ENCODE data around the gene PCED1B.
"Not testable (repeated sequence)": the region's sequence is repeated elsewhere in the genome, so short reads cannot be mapped to it uniquely, and the experiment has no call there.

The PCED1B gene

GRCh38 chr12:47272412-47273190, 193.2 kb downstream of the PCED1B start:
- DNase-seq (ENCODE audit: low read depth in 2 of 2), result no peak

- no peak for DNase-seq (ENCODE audit: low read depth in 2 of 2)
These were observed 193.8 kb downstream of the PCED1B start for GRCh38 chr12:47273191-47273626.

- no peak for DNase-seq (ENCODE audit: low read depth in 2 of 2)
These were observed 195.3 kb downstream of the PCED1B start for GRCh38 chr12:47274760-47275159.

- no peak for DNase-seq (ENCODE audit: low read depth in 2 of 2)
These were observed 196.8 kb downstream of the PCED1B start for GRCh38 chr12:47276253-47276620.

DNA sequence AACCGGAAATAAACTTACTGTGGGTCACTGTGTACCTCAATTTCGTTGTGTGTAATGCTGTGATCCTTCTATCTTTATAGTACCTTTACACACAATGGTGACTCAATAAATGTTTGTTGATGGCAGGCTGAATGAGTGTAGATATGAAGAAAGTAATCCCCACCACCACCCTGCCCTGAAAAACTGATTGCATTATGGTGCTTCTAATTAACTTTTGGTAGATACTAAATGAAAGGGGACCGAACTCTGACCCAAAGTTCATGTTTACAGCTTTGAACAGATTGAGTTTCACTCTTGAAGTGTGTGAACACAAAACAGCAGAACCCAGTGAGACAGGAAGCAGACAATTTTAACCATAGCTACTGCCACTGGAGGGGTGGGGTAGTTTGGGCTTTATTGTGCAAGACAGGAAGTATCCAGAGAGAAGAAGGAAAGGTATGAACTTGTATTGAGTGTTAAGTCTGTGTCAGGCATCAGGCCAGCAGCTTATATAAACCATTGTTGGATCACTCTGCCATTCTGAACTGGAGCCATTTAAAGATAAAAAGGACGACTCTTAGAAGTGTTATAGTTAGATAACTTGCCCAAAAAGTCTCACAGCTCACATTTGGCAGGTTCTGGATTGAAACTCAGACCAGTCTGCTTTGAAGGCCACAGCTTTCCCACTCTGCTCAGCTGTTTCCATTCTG, 197.3 kb downstream of the PCED1B start:
- peak in 1 of 2 experiments; percentile 49 for DNase-seq (ENCODE audit: low read depth in 2 of 2)

- DNase-seq (ENCODE audit: low read depth in 2 of 2), result peak; percentile 69 to 76
These were observed 198.6 kb downstream of the PCED1B start for GRCh38 chr12:47277972-47278448.

- not testable (repeated sequence) for DNase-seq (ENCODE audit: low read depth in 2 of 2)
These were observed 200.3 kb downstream of the PCED1B start for GRCh38 chr12:47279758-47280157.

DNA sequence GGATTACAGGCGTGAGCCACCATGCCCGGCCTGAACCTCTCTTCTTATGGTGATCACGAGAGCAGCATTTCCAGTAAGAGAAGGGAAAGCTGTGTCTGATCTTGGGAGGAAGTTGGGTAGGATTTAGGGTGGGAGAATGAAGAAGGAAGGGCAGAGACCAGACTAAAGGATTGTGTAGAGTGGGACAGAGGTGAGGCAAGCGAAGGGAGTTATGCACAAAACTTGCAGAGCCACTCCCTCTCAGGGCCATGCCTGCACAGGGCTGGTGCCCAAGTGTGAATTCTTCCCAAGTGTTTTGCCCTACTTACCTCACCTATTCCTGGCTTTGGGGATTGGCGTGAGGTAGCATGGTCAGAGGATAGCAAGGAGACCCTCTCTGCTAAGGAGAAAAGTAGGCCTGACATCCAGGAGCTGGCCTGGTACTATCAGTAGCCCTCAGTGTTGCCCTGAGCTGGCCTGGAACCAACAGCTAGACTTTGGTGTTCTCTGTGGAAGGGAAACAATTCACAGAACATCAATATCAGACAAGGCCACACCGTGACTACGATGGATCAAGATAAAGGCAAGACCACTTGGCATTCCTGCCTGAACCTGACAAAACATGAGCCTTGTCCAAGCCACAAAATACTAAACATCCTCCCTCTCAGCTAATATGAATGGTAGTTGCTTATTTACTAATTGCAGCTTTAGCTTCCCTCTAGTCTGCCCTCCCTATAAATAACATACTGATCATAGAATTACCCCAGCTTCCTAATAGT, 201.3 kb downstream of the PCED1B start:
- DNase-seq (ENCODE audit: low read depth in 2 of 2), result no peak

- DNase-seq (ENCODE audit: low read depth in 2 of 2), result no peak
These were observed 202.3 kb downstream of the PCED1B start for GRCh38 chr12:47281667-47282171.

GRCh38 chr12:47282206-47282605, 202.8 kb downstream of the PCED1B start:
- no peak for DNase-seq (ENCODE audit: low read depth in 2 of 2)
